ENCODE results near the gene ITIH2.
"Not testable (repeated sequence)": the region's sequence is repeated elsewhere in the genome, so short reads cannot be mapped to it uniquely, and the experiment has no call there.

ITIH2 gene

DNA sequence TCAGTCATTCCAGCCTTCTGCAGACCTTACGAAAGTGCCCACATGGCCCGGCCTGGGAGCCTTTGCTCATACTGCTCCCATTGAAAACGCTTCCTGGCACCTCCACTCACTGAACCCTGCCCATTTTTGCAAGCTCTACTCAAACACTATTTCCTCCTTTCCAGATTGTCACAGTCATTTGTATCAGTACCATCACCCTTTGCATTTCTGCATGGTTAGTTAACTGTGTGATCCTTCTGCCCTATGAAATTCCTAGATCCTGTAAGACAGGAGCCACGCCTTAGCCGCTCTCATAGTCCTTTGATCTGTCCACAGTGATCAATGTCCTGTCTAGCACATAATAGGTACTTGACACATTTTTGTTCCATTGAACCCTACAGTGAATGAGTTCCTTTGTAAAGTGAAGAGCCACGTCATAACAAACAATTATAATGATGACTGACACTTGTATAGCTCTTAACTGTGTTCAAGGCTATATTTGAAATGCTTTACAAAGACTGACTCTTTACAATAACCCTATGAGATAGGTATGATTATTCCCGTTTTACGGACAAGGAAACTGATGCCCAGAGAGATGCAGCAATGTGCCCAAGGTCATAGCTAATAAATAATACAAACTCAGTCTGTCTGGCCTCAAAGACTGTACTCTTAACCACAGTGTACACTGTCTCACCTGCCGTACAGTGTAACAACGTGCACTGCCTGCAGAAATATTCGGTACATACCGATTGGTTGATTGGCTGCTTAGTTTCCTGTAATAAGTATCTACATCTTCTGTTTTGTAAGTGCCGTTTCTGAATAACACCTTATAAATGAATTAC lies 16.6 kb upstream of the ITIH2 start:
- TF ChIP-seq, protein P1, sequence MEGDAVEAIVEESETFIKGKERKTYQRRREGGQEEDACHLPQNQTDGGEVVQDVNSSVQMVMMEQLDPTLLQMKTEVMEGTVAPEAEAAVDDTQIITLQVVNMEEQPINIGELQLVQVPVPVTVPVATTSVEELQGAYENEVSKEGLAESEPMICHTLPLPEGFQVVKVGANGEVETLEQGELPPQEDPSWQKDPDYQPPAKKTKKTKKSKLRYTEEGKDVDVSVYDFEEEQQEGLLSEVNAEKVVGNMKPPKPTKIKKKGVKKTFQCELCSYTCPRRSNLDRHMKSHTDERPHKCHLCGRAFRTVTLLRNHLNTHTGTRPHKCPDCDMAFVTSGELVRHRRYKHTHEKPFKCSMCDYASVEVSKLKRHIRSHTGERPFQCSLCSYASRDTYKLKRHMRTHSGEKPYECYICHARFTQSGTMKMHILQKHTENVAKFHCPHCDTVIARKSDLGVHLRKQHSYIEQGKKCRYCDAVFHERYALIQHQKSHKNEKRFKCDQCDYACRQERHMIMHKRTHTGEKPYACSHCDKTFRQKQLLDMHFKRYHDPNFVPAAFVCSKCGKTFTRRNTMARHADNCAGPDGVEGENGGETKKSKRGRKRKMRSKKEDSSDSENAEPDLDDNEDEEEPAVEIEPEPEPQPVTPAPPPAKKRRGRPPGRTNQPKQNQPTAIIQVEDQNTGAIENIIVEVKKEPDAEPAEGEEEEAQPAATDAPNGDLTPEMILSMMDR (IDR thresholded peaks at IDR 0.05; ENCODE audit: insufficient read depth, low read depth, low read length, missing control alignments): no peak
- H3K4me3 ChIP-seq (ENCODE audit: low read length): no peak overlapping the region
- no peak for DNase-seq (ENCODE audit: low read depth)

DNA sequence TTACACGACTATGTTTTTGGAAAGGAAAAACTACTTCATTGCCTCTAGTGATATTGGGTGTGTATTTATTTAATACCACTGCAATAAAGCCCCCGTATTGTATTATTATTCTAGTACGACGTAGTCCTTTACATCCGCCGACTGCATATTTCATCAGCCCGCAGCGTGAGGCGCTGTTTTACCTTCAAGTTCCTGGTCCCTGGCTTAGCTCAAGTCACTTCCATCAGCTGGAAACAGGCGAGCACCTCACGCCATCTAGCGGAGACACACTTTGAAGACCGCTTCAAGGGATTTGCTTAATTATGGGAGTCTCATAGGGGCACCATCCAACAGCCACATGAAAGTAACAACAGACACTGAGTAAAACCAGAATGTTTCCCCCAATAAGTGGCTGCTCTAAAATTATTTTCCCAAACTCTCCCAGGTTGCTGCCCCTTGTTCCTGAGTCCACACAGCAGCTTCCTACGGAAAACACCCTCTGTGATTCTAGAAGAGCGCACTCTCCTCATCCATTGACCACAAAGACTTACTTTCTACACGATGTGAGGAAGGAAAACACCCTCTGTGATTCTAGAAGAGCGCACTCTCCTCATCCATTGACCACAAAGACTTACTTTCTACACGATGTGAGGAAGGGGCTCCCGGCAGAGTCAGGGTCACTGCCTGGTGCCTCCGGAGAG lies 15.7 kb upstream of the ITIH2 start:
- H3K4me3 ChIP-seq (ENCODE audit: low read length): no peak overlapping the region
- peak; percentile 87 for DNase-seq (ENCODE audit: low read depth)
- TF ChIP-seq, protein P1 (IDR thresholded peaks at IDR 0.05; ENCODE audit: insufficient read depth, low read depth, low read length, missing control alignments): peak; percentile 78

DNA sequence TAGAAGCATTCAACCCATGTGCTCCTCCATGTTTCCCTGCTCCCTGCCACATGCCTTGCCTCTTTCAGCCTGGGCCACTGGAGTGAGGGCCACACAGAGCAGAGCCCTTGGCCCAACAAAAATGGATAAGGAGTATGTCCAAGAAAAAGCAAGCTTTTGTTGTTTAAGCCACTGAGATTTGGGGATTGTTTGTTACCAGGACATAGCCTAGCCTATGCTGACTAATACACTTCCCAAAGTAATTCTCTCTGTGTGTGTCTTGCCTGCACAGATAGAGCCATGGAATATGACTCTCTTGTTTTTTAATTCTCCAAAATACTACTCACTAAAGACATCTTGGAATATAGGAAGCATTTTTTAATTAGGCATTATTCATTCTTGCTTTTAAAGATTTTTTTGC lies 13.5 kb upstream of the ITIH2 start:
- no peak overlapping the region for H3K4me3 ChIP-seq (ENCODE audit: low read length)
- no peak for DNase-seq (ENCODE audit: low read depth)
- TF ChIP-seq, protein P1 (IDR thresholded peaks at IDR 0.05; ENCODE audit: insufficient read depth, low read depth, low read length, missing control alignments): no peak

DNA sequence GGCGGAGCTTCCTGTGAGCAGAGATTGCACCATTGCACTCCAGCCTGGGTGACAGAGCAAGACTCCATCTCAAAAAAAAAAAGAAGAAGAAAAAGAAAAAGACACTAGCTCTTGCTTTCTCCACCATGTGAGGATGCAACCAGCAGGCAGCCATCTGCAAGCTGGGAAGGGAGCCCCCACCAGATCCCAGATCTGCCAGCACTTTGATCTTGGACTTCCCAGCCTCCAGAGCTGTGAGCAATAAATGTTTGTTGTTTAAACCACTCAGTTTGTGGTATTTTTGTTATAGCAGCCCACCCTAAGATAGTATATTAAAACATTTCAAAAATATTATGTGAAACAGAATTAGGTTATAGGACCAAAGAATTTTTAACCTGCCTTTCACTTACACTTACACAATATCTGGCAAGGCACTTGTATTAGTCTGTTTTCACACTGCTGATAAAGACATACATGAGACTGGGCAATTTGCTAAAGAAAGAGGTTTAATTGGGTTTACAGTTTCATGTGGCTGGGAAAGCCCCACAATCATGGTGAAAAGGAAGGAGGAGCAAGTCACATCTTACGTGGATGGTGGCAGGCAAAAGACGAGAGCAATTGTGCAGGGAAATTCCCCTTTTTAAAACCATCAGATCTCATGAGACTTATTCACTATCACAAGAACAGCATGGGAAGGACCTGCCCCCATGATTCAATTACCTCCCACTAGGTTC lies 12.1 kb upstream of the ITIH2 start:
- H3K4me3 ChIP-seq (ENCODE audit: low read length); DNase-seq (ENCODE audit: low read depth): not testable (repeated sequence)

DNA sequence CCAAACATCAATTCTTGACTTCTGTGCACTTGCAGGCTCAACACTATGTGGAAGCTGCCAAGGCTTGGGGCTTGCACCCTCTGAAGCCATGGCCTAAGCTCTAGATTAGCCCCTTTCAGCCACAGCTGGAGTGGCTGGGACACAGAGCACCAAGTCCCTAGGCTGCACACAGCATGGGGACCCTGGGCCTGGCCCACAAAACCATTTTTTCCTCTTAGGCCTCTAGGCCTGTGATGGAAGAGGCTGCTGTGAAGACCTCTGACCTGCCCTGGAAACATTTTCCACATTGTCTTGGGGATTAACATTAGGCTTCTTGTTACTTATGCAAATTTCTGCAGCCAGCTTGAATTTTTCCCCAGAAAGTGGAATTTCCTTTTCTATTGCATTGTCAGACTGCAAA lies 10.7 kb upstream of the ITIH2 start:
- DNase-seq (ENCODE audit: low read depth); H3K4me3 ChIP-seq (ENCODE audit: low read length): not testable (repeated sequence)

DNA sequence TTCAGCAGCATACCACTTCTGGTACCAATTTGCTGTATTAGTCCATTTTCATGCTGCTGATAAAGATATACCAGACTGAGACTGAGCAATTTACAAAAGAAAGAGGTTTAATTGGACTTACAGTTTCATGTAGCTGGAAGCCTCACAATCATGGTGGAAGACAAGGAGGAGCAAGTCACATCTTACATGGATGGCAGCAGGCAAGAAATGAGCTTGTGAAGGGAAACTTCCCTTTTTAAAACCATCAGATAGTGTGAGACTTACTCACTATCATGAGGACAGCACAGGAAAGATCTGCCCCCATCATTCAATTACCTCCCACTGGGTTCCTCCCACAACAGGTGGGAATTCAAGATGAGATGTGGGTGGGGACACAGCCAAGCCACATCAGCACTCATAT lies 9.9 kb upstream of the ITIH2 start:
- not testable (repeated sequence) for DNase-seq (ENCODE audit: low read depth); H3K4me3 ChIP-seq (ENCODE audit: low read length)

DNA sequence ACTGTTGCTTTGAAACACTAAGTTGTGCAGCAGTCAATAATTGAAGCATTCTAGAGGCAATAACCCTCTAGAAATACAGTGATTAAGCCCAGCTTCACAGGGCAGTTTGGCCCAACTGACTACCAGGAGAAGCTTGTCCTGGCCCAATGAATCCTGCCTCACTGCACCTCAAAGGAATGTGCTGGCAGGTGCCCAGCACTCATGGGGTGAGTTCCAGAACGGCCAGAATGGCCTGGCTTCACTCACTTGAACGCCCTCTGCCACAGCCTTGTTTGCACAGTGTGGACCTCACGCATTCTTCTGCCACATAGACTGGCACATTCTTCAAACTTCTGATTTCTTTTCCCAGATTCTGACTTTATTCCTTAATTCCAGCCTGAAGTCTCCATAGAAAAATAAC lies 6.6 kb upstream of the ITIH2 start:
- H3K4me3 ChIP-seq (ENCODE audit: low read length): no peak overlapping the region
- no peak for DNase-seq (ENCODE audit: low read depth)
- TF ChIP-seq, protein P1 (IDR thresholded peaks at IDR 0.05; ENCODE audit: insufficient read depth, low read depth, low read length, missing control alignments): no peak

DNA sequence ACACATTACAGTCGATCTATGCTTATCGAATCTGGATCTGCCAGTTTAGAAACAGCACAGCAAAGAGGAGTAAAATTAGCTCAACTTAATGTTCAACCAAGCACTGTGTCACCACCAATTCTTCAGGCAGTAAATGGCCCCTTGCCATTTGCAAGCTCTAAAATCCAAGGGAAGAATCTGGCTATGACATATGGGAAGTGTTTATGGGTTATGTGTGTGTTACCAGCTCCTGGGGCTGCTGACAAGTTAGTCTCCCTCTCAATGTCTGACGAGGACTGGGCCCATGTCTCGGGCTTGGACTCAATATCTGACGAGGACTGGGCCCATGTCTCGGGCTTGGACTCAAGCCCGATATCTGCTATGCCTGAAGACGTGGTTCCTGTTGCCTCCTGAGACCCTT lies 5.7 kb upstream of the ITIH2 start:
- H3K4me3 ChIP-seq (ENCODE audit: low read length): no peak overlapping the region
- no peak for DNase-seq (ENCODE audit: low read depth)
- TF ChIP-seq, protein P1 (IDR thresholded peaks at IDR 0.05; ENCODE audit: insufficient read depth, low read depth, low read length, missing control alignments): no peak
